HepG2 (cell line): ENCODE measurements around the gene CACNA2D3.

Source experiments
- GABPA ChIP-seq, 2 experiments: IDR thresholded peaks; 2 replicates each; pipeline ENCODE4 v1.6.1; 2011 to 2016; ENCODE audit warnings: low read depth in 2 of 2, low read length in 1 of 2, missing biosample characterization in 1 of 2, missing genetic modification characterization in 1 of 2
- GATAD2A ChIP-seq: IDR thresholded peaks from 2 replicates; pipeline ENCODE4 v1.6.1; 2016
- IKZF1 ChIP-seq: fragments of 450-650 bp; IDR thresholded peaks from 2 replicates; pipeline ENCODE4 v1.7.1; 2016
- NFE2 ChIP-seq: sonication (generic); formaldehyde crosslinking; IDR thresholded peaks from 2 replicates; pipeline ENCODE4 v1.4.0; 2020; ENCODE audit warnings: missing genetic modification reagents
- POLR2A ChIP-seq, 2 experiments: IDR thresholded peaks; 2 replicates each; pipeline ENCODE4 v1.6.1; 2011; ENCODE audit warnings: low read depth in 2 of 2, low read length in 2 of 2, mild to moderate bottlenecking in 1 of 2, moderate library complexity in 1 of 2; ENCODE audit not compliant: insufficient read depth in 1 of 2
- POLR2AphosphoS5 ChIP-seq: IDR thresholded peaks from 2 replicates; pipeline ENCODE4 v1.6.1; 2012; ENCODE audit warnings: low read depth, low read length
- ZBTB1 ChIP-seq: sonication (generic); formaldehyde crosslinking; IDR thresholded peaks from 2 replicates; pipeline ENCODE4 v1.4.0; 2020; ENCODE audit warnings: missing genetic modification reagents, borderline replicate concordance
- ZNF44 ChIP-seq: sonication (generic); formaldehyde crosslinking; IDR thresholded peaks from 2 replicates; pipeline ENCODE4 v1.5.1; 2020; ENCODE audit warnings: mild to moderate bottlenecking, missing genetic modification reagents
- TF ChIP-seq, protein P1 (sequence below): IDR thresholded peaks from 2 replicates; pipeline ENCODE4 v1.6.1; 2016; ENCODE audit warnings: low read depth, borderline replicate concordance
- TF ChIP-seq, protein P2 (sequence below): sonication (generic); formaldehyde crosslinking; IDR thresholded peaks from 2 replicates; pipeline ENCODE4 v1.4.0; 2020; ENCODE audit warnings: missing genetic modification reagents
- TF ChIP-seq, protein P3 (sequence below): sonication (generic); formaldehyde crosslinking; conservative IDR thresholded peaks from 2 replicates; pipeline ENCODE4 v1.8.0; 2022; ENCODE audit warnings: low read depth, missing genetic modification reagents
- TF ChIP-seq, protein P4 (sequence below): sonication (generic); formaldehyde crosslinking; IDR thresholded peaks from 2 replicates; pipeline ENCODE4 v1.5.0; 2020; ENCODE audit warnings: mild to moderate bottlenecking, missing genetic modification reagents, moderate library complexity

DNA sequence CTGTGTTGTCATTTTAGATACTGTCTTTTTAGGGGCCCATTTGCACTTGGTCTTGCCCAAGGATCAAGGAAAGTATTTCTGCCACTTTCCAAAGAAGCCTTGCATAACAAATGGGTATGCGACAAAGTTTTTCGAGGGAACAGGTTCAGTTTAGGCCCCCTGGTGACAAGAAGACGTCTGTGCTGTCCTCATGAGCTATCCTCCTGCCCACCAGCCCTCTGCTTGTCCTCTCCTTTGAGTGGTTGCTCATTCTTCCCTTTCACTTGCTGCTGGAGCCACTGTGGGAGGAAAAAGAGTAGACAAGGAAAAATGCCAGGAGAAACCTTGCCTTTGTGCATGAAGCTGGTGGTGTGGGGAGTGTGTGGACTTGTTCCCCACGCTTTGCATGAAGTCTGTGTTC lies 171.9 kb downstream of the CACNA2D3 start:
- TF ChIP-seq, protein P1, sequence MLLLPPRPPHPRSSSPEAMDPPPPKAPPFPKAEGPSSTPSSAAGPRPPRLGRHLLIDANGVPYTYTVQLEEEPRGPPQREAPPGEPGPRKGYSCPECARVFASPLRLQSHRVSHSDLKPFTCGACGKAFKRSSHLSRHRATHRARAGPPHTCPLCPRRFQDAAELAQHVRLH (CRISPR knock-in tag): no peak
- TF ChIP-seq, protein P2, sequence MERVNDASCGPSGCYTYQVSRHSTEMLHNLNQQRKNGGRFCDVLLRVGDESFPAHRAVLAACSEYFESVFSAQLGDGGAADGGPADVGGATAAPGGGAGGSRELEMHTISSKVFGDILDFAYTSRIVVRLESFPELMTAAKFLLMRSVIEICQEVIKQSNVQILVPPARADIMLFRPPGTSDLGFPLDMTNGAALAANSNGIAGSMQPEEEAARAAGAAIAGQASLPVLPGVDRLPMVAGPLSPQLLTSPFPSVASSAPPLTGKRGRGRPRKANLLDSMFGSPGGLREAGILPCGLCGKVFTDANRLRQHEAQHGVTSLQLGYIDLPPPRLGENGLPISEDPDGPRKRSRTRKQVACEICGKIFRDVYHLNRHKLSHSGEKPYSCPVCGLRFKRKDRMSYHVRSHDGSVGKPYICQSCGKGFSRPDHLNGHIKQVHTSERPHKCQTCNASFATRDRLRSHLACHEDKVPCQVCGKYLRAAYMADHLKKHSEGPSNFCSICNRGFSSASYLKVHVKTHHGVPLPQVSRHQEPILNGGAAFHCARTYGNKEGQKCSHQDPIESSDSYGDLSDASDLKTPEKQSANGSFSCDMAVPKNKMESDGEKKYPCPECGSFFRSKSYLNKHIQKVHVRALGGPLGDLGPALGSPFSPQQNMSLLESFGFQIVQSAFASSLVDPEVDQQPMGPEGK (CRISPR knock-in tag): no peak
- TF ChIP-seq, protein P3, sequence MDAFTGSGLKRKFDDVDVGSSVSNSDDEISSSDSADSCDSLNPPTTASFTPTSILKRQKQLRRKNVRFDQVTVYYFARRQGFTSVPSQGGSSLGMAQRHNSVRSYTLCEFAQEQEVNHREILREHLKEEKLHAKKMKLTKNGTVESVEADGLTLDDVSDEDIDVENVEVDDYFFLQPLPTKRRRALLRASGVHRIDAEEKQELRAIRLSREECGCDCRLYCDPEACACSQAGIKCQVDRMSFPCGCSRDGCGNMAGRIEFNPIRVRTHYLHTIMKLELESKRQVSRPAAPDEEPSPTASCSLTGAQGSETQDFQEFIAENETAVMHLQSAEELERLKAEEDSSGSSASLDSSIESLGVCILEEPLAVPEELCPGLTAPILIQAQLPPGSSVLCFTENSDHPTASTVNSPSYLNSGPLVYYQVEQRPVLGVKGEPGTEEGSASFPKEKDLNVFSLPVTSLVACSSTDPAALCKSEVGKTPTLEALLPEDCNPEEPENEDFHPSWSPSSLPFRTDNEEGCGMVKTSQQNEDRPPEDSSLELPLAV (CRISPR knock-in tag): no peak
- TF ChIP-seq NFE2 (CRISPR knock-in tag) (no peak), ZNF44 (CRISPR knock-in tag) (no peak), POLR2A (IDR thresholded peaks at IDR 0.05; ENCODE audit: insufficient read depth in 1 of 2, low read depth in 2 of 2, low read length in 2 of 2) (no peak), POLR2AphosphoS5 (no peak), GATAD2A (CRISPR knock-in tag) (no peak), ZBTB1 (CRISPR knock-in tag) (no peak), IKZF1 (no peak), GABPA (IDR thresholded peaks at IDR 0.05; ENCODE audit: low read depth, low read length) (no peak), GABPA (CRISPR knock-in tag; IDR thresholded peaks at IDR 0.05; ENCODE audit: low read depth) (no peak)
- TF ChIP-seq, protein P4, sequence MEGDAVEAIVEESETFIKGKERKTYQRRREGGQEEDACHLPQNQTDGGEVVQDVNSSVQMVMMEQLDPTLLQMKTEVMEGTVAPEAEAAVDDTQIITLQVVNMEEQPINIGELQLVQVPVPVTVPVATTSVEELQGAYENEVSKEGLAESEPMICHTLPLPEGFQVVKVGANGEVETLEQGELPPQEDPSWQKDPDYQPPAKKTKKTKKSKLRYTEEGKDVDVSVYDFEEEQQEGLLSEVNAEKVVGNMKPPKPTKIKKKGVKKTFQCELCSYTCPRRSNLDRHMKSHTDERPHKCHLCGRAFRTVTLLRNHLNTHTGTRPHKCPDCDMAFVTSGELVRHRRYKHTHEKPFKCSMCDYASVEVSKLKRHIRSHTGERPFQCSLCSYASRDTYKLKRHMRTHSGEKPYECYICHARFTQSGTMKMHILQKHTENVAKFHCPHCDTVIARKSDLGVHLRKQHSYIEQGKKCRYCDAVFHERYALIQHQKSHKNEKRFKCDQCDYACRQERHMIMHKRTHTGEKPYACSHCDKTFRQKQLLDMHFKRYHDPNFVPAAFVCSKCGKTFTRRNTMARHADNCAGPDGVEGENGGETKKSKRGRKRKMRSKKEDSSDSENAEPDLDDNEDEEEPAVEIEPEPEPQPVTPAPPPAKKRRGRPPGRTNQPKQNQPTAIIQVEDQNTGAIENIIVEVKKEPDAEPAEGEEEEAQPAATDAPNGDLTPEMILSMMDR (CRISPR knock-in tag): no peak
